IPS DF 4.7 (cell line): ENCODE data around the gene ARHGEF38.

Experiments
- DNase-seq: peaks from one replicate; pipeline ENCODE4 v3.0.0-alpha.2; 2013; ENCODE audit warnings: low spot score; ENCODE audit errors: extremely low read depth

The ARHGEF38 gene

GRCh38 chr4:105551965-105552746 lies at the start of gene ARHGEF38:
Gene ARHGEF38 (plus strand): TSS chr4:105552620. CDS start chr4:105552766, 146 bp downstream.
- no peak for DNase-seq

GRCh38 chr4:105503484-105503883 lies 48.9 kb upstream of the ARHGEF38 start:
- DNase-seq, result no peak

GRCh38 chr4:105504744-105505143 lies 47.7 kb upstream of the ARHGEF38 start:
- DNase-seq, result no peak

GRCh38 chr4:105509291-105509690 lies 43.1 kb upstream of the ARHGEF38 start:
- DNase-seq, result no peak

GRCh38 chr4:105509714-105510113 lies 42.7 kb upstream of the ARHGEF38 start:
- DNase-seq, result no peak

- no peak for DNase-seq
Measured at GRCh38 chr4:105510245-105510644, 42.2 kb upstream of the ARHGEF38 start.

GRCh38 chr4:105520819-105521790 lies 31.3 kb upstream of the ARHGEF38 start:
- no peak for DNase-seq

- DNase-seq, result no peak
Measured at GRCh38 chr4:105526656-105527055, 25.8 kb upstream of the ARHGEF38 start.

GRCh38 chr4:105527081-105527480 lies 25.3 kb upstream of the ARHGEF38 start:
- no peak for DNase-seq

- DNase-seq, result no peak
Measured at GRCh38 chr4:105536601-105537000, 15.8 kb upstream of the ARHGEF38 start.

- no peak for DNase-seq
Measured at GRCh38 chr4:105541420-105541819, 11.0 kb upstream of the ARHGEF38 start.

GRCh38 chr4:105542039-105542438 lies 10.4 kb upstream of the ARHGEF38 start:
- DNase-seq, result no peak

- DNase-seq, result no peak
Measured at GRCh38 chr4:105543346-105543745, 9.1 kb upstream of the ARHGEF38 start.

GRCh38 chr4:105543881-105544280 lies 8.5 kb upstream of the ARHGEF38 start:
- no peak for DNase-seq

- DNase-seq, result no peak
Measured at GRCh38 chr4:105544520-105545286, 7.7 kb upstream of the ARHGEF38 start.

- no peak for DNase-seq
Measured at GRCh38 chr4:105546086-105546485, 6.3 kb upstream of the ARHGEF38 start.

- no peak for DNase-seq
Measured at GRCh38 chr4:105547769-105548168, 4.7 kb upstream of the ARHGEF38 start.

- DNase-seq, result no peak
Measured at GRCh38 chr4:105548483-105548882, 3.9 kb upstream of the ARHGEF38 start.

- no peak for DNase-seq
Measured at GRCh38 chr4:105550641-105551040, 1.8 kb upstream of the ARHGEF38 start.

GRCh38 chr4:105555409-105555808 lies 3.0 kb downstream of the ARHGEF38 start:
- DNase-seq, result peak; percentile 81

- DNase-seq, result no peak
Measured at GRCh38 chr4:105556206-105556605, 3.8 kb downstream of the ARHGEF38 start.
